Epithelial cell of alveolus of lung (primary cell): Measurements from ENCODE around the gene MTHFR. TPM values are rescaled to one million over a fixed set of nuclear protein-coding genes. Genes with fewer than 3 reads are reported as not detected.

ENCODE experiments used
- total RNA-seq: library from RNA; depleted of rRNA; stranded (reverse); fragments of >200 nt; gene quantifications from 2 replicates; pipeline ENCODE4 v1.2.1, GENCODE V29; 2015

The MTHFR gene
- total RNA-seq, result 13.8 and 36.1 TPM in 2 replicates

DNA sequence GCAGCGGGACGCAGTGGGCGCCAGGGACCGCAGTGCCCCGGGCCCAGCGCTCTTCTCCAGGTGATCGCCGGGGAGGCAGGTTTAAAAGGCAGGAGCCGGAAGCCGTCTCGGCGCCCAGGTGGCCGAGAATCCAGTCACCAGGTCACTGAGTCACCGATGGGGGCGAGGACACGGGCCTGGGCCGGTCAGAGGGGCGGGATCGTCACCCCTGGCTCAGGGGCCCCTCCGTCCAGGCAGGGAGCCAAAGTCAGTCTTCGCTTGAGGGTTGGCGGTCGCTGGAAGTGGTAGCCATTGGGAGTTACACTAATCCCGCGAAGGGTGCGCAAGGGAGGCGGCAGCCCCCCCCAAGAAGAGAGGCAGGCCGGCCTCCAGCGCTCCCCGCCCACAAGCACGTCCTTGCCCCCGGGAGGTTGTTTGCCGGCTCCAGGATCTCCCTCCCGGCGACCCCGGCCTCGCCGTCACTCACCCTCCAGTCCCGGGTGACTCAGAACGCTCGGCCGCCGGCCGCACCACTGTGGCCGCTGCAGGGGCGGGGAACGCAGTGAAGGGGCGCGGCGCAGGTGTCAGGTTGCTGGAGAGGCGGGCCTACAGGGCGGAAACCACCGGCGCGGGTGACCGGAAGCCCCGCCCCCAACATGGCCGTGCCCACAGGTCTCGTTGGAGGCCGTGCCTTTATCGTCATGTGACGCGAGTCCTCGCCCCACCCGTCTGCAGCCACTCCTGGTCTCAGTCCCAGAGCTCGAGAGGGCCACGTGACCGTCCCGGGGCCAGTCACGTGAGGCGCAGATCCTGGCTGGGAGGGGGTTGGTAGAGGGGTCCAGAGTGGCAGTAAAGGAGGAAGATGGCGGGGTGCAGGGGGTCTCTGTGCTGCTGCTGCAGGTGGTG lies at the start of gene MTHFR, which contains the start of gene CLCN6:
TSS of gene MTHFR (minus strand) at position 543 of the 885 bp plus-strand sequence. CDS start 2,848 bp downstream, outside the sequence.
TSS of gene CLCN6 (plus strand) at position 770 of the 885 bp plus-strand sequence. CDS start at position 842, 72 bp downstream.

GRCh38 chr1:11847667-11848372 lies 42.1 kb upstream of the MTHFR start, which contains the start of gene NPPA:
Gene NPPA, minus strand, starts transcription at chr1:11847783. Its CDS starts 99 bp downstream, at chr1:11847684.

GRCh38 chr1:11761988-11762406 lies 43.8 kb downstream of the MTHFR start, which contains the start of gene C1orf167:
Gene C1orf167, plus strand, starts transcription at chr1:11762193. Its CDS starts 2,208 bp downstream, at chr1:11764401.

GRCh38 chr1:11735854-11736745 lies 69.7 kb downstream of the MTHFR start, which contains the start of gene AGTRAP:
Gene AGTRAP, plus strand, starts transcription at chr1:11736136. Its CDS starts 73 bp downstream, at chr1:11736209.

Other genes starting within 250 kb of the MTHFR start
- gene FBXO2, start 151.5 kb downstream of the MTHFR start, total RNA-seq, result 1.6 and 4.6 TPM in 2 replicates
- gene FBXO44, start 151.1 kb downstream of the MTHFR start, total RNA-seq, result 9.3 and 20.0 TPM in 2 replicates
- gene FBXO6, start 141.8 kb downstream of the MTHFR start, total RNA-seq, result 5.0 and 12.3 TPM in 2 replicates
- 62.7 and 80.4 TPM in 2 replicates for gene MAD2L2, start 124.8 kb downstream of the MTHFR start, total RNA-seq
- 0.13 and 0.80 TPM in 2 replicates for gene DRAXIN, start 114.3 kb downstream of the MTHFR start, total RNA-seq
- gene AGTRAP, start 69.8 kb downstream of the MTHFR start, total RNA-seq, result 69.1 and 140 TPM in 2 replicates
- gene C1orf167, start 43.8 kb downstream of the MTHFR start, total RNA-seq, result 6.9 TPM in 1 of 2 replicates, not detected in the other
- gene CLCN6, start 227 bp upstream of the MTHFR start, total RNA-seq, result 9.1 and 17.1 TPM in 2 replicates
- 0.32 TPM in 1 of 2 replicates, not detected in the other for gene NPPA, start 41.8 kb upstream of the MTHFR start, total RNA-seq
- gene NPPB, start 53.0 kb upstream of the MTHFR start, total RNA-seq, result 0.78 TPM in 1 of 2 replicates, not detected in the other
- 90.2 and 139 TPM in 2 replicates for gene KIAA2013, start 120.5 kb upstream of the MTHFR start, total RNA-seq
- 502 and 516 TPM in 2 replicates for gene PLOD1, start 128.8 kb upstream of the MTHFR start, total RNA-seq
- 31.9 and 49.3 TPM in 2 replicates for gene MFN2, start 174.5 kb upstream of the MTHFR start, total RNA-seq
- gene MIIP, start 213.5 kb upstream of the MTHFR start, total RNA-seq, result 21.8 and 27.3 TPM in 2 replicates